CD1c-positive myeloid dendritic cell (primary cell): ENCODE measurements around the gene LSM3.

Experiments used
- DNase-seq: peaks from one replicate; pipeline ENCODE4 v3.0.0-alpha.2; 2016; ENCODE audit errors: extremely low spot score

The LSM3 gene

DNA sequence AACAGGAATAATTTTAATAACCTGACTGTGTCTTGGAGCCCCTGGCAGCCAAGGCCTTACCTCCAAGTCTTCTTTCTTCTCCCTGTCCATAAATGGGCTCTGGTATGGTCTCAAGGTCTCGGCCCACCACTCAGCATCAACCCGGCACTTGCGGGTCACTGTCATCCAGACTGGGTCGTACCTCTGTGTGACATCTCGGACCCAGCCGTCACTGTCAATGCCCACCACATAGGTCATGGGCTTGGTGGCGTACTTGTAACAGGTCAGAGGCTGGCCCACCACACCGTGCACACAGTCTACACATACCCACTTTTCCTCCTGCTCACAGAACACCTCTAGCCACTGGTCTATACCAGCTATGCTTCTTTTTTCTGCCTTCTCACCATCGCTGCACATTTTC lies 20.7 kb upstream of the LSM3 start:
- no peak for DNase-seq

DNA sequence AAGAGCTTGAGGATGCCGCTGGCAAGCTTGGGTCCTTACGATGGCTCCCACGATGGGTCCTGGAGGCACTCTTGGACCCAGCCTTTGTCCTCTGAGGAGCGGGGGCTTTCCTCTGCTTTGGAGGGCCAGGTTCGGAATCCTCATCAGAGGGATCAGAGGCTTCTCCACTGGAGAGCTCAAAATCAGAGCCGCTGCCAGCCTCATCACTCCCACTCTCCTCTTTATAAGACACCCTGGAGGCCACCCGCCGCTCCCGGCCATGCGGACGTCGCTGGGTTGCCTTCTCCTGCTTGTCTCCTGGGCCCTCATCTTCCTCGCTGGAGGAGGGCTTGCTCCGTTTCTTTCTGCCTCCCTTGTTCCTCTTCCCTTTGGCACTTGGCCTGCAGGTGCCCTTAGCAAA lies 20.2 kb upstream of the LSM3 start:
- DNase-seq: no peak

DNA sequence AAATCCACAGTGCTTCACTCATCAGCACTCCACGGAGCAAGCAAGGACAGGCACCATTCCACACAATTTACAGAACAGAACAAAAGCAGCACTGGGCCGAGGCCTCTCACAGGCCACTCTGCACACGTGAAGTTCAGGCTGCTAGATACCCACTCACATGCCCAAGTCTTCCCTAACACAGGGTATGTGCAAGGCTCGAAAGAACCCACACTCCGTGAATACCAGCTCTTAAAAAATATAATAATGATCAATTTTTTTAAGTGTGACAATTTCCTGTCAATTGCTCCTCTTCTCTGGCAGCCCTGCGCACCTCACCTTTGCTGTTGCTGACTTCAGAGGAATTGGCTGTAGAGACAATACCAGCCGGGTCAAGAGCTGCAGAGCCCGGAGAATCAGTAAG lies 19.2 kb upstream of the LSM3 start:
- DNase-seq: no peak

DNA sequence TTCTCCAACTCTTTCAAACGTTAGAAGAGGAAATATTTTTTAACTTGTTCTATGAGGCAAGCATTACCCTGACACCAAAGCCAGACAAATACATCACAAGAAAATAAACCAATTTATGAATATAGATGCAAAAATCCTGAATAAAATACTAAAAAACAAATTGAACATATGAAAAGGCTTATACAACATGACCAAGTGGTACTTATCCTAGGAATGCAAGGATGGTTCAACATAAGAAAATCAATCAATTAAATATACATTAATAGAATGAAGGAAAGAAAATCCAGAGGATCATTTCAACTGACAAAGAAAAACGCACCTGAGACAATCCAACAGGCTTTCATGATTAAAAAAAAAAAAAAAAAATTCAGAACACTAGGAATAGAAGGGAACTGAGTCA lies 17.3 kb upstream of the LSM3 start:
- DNase-seq: no peak

DNA sequence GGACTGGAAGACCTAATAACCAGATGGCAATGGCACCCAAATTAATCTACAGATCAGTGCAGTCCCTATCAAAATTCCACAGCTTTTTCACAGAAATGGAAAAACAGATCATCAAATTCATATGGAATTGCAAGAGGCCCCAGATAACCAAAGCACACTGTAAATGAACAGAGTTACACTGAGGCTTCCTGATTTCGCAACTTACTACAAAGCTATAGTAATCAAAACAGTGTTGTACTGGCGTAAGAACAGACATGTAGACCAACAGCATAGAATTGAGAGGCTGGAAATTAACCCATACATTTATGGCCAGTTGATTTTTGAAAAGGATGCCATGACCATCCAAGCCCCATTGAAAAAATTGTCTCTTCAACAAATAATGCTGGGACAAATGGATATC lies 16.4 kb upstream of the LSM3 start:
- DNase-seq: no peak

DNA sequence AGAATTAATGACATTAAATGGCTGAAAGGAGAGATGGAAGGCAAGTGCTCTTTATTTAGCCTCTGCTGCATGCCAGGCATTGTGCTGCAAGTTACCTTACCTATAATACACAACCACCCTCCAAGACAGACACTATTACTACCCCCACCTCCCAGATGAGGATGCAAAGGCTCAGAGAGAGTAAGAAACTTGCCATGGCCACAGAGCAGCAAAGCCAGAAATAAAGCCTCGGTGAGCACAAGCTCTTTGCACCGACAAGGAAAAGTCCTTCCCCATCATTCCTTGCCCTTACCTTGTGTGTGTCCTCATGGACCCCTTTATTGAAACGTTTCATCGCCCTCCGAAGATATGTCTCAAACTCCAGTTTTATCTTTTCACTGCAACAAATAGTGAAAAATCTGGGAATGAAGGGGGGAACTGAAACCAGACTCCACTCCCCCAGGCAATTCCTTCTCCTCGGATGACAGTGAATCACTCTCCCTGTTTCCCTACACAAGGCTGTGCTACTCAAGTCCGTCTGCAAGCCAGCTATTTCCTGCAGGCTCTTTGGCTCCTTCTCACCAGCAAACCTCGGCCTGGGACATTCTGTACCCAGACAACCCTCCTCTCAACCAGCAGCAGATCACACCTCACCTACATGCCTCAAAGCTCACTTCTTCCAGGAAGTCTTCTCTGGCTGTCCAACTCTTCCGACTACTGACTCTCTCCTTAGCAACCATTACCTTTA lies 11.6 kb upstream of the LSM3 start:
- DNase-seq: peak; percentile 26

- no peak for DNase-seq
Measured at GRCh38 chr3:14169435-14169834, 9.2 kb upstream of the LSM3 start.

GRCh38 chr3:14169871-14170270 lies 8.7 kb upstream of the LSM3 start:
- no peak for DNase-seq

DNA sequence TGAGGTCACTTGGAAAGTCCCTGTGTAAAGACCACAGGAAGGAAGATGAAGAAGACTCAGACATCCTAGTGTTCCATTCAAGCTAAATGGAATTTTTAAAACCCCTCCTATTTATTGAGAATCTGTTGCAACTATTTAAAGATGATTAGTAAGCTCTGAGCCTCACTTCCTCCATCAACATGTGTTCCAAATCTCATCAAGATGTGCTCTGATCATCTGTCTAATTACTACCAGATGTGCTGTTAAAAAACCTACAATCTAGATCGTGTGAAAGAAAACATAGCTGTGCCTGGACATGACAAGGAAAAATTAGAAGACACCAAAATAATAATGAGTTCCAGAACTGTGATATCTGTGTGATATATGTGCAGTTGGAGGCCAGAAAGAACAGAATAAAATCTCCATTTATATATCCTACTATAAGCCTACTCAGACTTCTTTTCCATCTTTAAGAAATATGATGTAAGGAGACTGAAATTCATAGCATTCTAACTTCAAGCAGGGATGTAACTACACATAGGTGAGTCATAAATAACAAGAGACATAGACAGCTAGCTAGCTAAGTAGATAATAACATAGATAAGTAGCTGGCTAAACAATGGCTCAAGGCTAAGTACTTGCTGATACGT lies 8.0 kb upstream of the LSM3 start:
- no peak for DNase-seq

- no peak for DNase-seq
Measured at GRCh38 chr3:14172496-14172895, 6.1 kb upstream of the LSM3 start.

GRCh38 chr3:14174483-14174882 lies 4.1 kb upstream of the LSM3 start:
- no peak for DNase-seq

GRCh38 chr3:14175383-14176037 lies 3.1 kb upstream of the LSM3 start:
- DNase-seq: peak; percentile 56

DNA sequence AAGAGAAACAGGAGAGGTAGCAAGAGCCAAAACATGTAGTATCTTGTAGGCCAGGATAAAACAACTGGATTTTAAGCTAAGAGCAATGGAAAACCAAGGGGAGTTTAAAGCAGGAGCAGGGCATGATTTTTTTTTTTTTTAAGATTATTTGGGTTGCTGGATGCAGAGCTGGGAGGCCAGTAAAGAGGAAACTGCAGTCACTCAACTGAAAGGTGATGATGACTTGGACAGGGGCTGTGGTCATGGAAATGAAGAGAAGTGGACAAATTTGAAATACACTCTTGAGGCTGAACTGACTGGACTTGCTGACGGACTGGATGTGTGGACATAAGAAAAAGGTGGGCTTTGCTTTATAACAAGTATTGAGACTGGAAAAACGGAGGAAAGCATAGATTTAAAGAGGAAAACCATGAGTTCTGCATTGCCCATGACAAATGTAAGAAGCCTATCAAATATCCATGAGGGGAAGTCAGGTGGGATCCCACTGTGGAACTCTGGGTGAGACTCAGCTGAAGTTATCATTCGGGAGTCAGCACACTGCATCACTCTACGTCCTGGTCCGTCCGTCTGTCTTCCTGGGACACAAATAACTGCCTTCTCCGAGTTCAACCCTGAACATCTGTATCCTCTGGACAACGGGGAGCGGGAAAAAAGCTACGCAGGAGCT lies 904 bp upstream of the LSM3 start:
- peak; percentile 27 for DNase-seq

DNA sequence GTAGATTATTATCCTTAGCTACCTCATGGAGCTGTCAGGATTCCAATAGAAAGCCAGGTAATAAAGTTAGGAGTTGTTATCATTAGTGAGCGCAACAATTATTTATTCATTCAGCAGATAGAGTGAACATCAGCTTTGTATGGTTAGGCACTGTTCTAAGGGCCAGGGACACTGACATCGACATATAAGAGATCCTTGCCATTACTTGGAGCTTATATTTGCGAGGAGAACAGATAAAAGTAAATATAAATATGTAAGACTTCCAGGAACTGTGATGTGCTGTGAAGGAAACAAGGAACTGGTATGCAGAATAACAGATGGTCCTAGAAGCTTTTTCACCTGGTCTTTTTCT lies 473 bp downstream of the LSM3 start:
- no peak for DNase-seq

DNA sequence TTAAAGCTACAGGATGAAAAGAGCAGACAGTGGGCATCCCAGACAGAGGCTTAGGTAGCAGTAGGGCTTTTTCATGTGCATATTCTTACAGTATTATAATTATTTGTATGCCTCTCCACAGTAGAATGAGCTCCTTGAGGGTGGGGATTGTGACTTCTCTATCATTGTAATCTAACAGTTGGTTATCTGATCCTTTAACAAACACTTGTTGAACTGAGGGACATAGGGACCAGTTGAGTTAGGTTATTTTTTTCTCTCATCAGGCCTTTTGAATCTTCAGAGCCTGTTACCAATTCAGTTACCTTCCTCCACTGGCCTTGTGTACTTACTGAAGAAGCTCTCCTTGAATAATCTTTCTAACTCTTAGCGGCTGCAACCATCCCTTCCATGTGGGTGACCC lies 1.2 kb downstream of the LSM3 start:
- DNase-seq: no peak

DNA sequence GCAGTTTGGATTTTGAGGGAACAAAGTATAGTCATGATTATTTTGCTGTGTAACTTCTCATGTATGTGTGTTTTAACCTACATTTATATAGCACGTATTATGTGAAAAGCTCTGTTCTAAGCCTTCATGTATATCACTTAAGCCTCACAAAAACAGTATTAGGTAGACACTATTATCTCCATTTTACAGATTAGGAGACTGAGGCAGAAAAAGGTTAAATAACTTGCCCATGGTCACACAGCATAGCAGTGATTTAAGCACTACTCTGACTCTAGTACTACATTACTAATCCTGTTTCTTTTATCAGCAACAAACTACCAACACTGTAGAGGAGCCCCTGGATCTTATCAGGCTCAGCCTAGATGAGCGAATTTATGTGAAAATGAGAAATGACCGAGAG lies 2.6 kb downstream of the LSM3 start:
- no peak for DNase-seq

DNA sequence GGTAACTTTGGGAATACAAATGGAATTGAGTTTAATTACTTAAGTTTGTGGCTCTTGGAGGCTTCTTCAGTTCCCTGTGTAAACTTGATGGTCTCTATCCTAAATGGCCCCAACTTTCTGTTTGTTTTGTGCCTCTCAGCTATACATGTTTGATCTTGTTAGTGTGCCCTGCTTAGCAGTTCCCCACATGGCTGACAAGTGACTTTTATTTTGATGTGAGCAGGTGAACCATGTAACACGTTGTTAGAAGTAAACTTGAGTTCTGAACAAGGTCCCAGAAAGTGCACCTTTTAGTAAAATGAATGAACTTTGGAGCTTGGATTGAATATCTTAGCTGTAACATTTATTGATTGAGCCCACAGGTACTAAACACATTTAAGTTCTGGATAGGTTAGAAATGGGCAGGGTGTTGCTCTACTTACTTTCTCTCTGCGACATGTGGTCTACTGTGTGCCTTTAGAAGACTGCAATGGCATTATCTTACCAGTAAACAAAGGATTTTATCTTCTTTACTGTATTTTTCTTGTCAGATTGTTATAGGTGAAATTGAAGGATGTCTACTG lies 4.5 kb downstream of the LSM3 start:
- no peak for DNase-seq

DNA sequence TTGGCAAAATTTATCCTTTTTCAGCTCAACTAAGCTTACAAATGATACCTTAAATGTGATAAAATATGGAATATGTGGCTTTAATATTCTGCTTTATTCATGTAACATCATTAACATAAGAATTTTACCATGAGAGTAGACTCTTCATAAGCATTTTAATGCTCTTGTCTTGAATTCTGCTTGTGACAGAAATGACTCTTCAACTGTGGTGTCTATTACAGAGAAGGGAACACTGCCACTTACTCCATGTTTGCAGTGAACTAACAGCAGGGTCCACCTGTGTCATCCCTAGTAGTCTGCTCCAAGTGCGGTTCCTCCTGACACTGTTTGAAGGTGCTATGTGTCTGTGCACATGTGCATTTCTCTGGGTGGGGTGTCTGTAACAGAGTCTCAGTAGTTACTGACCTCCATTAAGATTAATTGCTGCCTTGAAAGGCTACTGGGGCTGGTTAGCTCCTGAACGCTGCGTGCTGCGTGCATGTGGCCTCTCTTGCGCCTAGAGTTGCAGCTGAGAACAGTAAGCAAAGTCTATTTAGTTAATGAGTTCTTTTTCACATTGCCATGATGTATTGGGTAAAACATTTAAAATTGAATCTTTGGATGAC lies 8.3 kb downstream of the LSM3 start:
- DNase-seq: no peak

GRCh38 chr3:14188041-14188754 lies 9.6 kb downstream of the LSM3 start:
- DNase-seq: no peak

GRCh38 chr3:14194865-14195264 lies 16.2 kb downstream of the LSM3 start:
- no peak for DNase-seq

GRCh38 chr3:14199641-14200040 lies 21.0 kb downstream of the LSM3 start:
- no peak for DNase-seq
